Stomach (tissue), 9 donors: ENCODE data around the gene CADM2. TPM values are rescaled to one million over a fixed set of nuclear protein-coding genes. Genes with fewer than 3 reads are reported as not detected.
A peak's percentile ranks its signal among the peaks of the same experiment; 100 is the strongest.

Experiments used
- DNase-seq, 2 donors: peaks; one replicate each; pipeline versions ENCODE4 v3.0.0 to v3.0.0-alpha.2; 2013 to 2019
- H3K27ac ChIP-seq, 5 donors: fragments of 200-600 bp in 4 of 5; sonication (generic) in 4 of 5; one replicate each; pipeline ENCODE4 v1.5.1; 2013 to 2019; ENCODE audit warnings: mild to moderate bottlenecking in 1 of 5, moderate library complexity in 1 of 5
- H3K27me3 ChIP-seq, 3 donors: fragments of 200-600 bp; sonication (generic); one replicate each; pipeline ENCODE4 v1.5.1; 2017 to 2019; ENCODE audit warnings: mixed run types in 1 of 3
- H3K36me3 ChIP-seq, 4 donors: fragments of 200-600 bp; sonication (generic); 1 replicate in 3 of 4; 2 replicates in 1 of 4; pipeline ENCODE4 v1.5.1; 2016 to 2019
- H3K4me1 ChIP-seq, 4 donors: fragments of 200-600 bp; sonication (generic); one replicate each; pipeline ENCODE4 v1.5.1; 2016 to 2019
- H3K4me3 ChIP-seq, 4 donors: fragments of 200-600 bp; sonication (generic) in 3 of 4; one replicate each; pipeline ENCODE4 v1.5.1; 2016 to 2019; ENCODE audit warnings: mild to moderate bottlenecking in 1 of 4
- H3K9me3 ChIP-seq, 4 donors: fragments of 200-600 bp; sonication (generic); one replicate each; pipeline ENCODE4 v1.5.1; 2016 to 2019
- EP300 ChIP-seq: sonication (generic); formaldehyde crosslinking; IDR thresholded peaks from one replicate; pipeline ENCODE4 v1.6.1; 2017; ENCODE audit warnings: antibody characterized with exemption
- POLR2A ChIP-seq, 4 donors: fragments of 450-650 bp; IDR thresholded peaks; one replicate each; pipeline ENCODE4 v1.6.1; 2016; ENCODE audit warnings: antibody characterized with exemption in 4 of 4, control low read depth in 2 of 4, mild to moderate bottlenecking in 1 of 4, moderate library complexity in 1 of 4
- POLR2AphosphoS5 ChIP-seq, 3 donors: sonication (generic); formaldehyde crosslinking; IDR thresholded peaks; one replicate each; pipeline ENCODE4 v1.6.1; 2016; ENCODE audit warnings: antibody characterized with exemption in 3 of 3
- WGBS, 5 donors: extraction: QIAGEN DNeasy Blood & Tissue Kit in 3 of 5; methylation state at CpG; one replicate each; pipeline versions ENCODE4 v1.1.5 to v1.1.7; 2013 to 2018; 5-methylcytosine and 5-hydroxymethylcytosine counted together
- intact Hi-C: fragments of 100-400 bp; cut with DNase I; formaldehyde crosslinking; loops from one replicate; pipeline ENCODE4 v1.15.1; 2023; ENCODE audit warnings: low total_unique reads
- polyA plus RNA-seq, 3 donors: library from polyadenylated mRNA; stranded (reverse); fragments of 200-250 nt; gene quantifications; one replicate each; pipeline ENCODE4 v1.2.3, GENCODE V29; 2013
- total RNA-seq, 5 donors: library from RNA; depleted of rRNA; stranded (reverse); fragments of >200 nt; gene quantifications; one replicate each; pipeline versions ENCODE4 v1.1.0 to v1.2.3, GENCODE V29; 2014 to 2016
- TF ChIP-seq, protein P1 (sequence below), 7 experiments: fragments of 450-650 bp in 4 of 7; fragments of 200-600 bp in 3 of 7; sonication (generic) in 3 of 7; IDR thresholded peaks; one replicate each; pipeline ENCODE4 v1.5.1; 2016 to 2019; ENCODE audit warnings: antibody characterized with exemption in 7 of 7, control low read depth in 2 of 7, mild to moderate bottlenecking in 1 of 7
- donor health status: healthy with polysubstance abuse.
- donor health status: Bipolar disorder and iron deficiency.
- donor health status: healthy.

CADM2 gene
- total and polyA plus RNA-seq, 8 donors = 0.29 to 8.1 (median 2.0) TPM; not detected in 1

DNA sequence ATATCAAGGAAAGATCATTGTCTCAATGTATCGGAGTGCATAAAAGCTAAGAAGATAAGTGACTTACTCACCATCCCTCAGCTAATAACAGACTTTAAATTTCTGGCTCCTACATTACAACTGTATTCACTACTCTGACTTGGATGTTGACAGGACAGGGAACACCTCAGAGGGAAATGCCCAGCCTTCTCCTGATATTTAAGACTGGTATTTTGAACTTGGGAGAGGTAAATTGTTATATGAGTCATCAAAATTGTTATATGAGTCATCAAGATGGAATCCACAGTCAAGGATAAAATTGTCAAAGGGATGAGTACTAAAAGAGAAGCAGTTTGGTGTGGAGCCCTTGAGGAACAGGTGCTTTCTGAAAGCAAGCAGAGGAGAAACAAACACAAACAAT lies 1070.8 kb downstream of the CADM2 start:
- Histone ChIP-seq H3K27ac (no peak overlapping the region), H3K27me3 (no peaks in the 10 kb centered on the region), H3K9me3 (no peaks in the 10 kb centered on the region), H3K36me3 (no peaks in the 10 kb centered on the region), H3K4me1 (no peaks in the 10 kb centered on the region), H3K4me3 (no peak overlapping the region)
- 67 to 89% (median 81%) methylated on average over 1 of the region's 1 CpG for WGBS, 5 donors
- TF ChIP-seq, protein P1, sequence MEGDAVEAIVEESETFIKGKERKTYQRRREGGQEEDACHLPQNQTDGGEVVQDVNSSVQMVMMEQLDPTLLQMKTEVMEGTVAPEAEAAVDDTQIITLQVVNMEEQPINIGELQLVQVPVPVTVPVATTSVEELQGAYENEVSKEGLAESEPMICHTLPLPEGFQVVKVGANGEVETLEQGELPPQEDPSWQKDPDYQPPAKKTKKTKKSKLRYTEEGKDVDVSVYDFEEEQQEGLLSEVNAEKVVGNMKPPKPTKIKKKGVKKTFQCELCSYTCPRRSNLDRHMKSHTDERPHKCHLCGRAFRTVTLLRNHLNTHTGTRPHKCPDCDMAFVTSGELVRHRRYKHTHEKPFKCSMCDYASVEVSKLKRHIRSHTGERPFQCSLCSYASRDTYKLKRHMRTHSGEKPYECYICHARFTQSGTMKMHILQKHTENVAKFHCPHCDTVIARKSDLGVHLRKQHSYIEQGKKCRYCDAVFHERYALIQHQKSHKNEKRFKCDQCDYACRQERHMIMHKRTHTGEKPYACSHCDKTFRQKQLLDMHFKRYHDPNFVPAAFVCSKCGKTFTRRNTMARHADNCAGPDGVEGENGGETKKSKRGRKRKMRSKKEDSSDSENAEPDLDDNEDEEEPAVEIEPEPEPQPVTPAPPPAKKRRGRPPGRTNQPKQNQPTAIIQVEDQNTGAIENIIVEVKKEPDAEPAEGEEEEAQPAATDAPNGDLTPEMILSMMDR (IDR thresholded peaks at IDR 0.05) = no peak
- TF ChIP-seq POLR2AphosphoS5 (IDR thresholded peaks at IDR 0.05) (no peak), EP300 (no peak), POLR2A (IDR thresholded peaks at IDR 0.05) (no peak)
- intact Hi-C loops = no loop called here
- no peak for DNase-seq

DNA sequence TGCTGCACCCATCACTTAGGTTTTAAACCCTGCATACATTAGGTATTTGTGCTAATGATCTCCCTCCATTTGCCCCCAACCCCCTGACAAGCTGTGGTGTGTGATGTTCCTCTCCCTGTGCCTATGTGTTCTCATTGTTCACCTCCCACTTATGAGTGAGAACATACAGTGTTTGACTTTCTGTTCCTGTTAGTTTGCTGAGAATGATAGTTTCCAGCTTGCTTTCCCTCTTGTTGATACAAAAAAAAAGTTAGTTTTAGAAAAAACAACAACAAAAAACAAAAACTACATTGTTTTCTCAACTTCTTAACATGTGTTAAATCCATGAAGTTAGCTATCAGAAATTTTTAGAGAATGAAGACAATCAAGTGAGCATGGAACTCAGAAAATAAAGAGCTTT lies 1079.1 kb downstream of the CADM2 start:
- DNase-seq = no peak
- Histone ChIP-seq H3K9me3 (peaks cover 0 to 11% (median 7%) of the 10 kb centered on the region in 4 donors), H3K4me3 (no peak overlapping the region), H3K27me3 (no peaks in the 10 kb centered on the region), H3K36me3 (no peaks in the 10 kb centered on the region), H3K4me1 (no peaks in the 10 kb centered on the region), H3K27ac (no peak overlapping the region)
- intact Hi-C loops = no loop called here
- no peak for TF ChIP-seq POLR2A (IDR thresholded peaks at IDR 0.05)
- no peak for TF ChIP-seq POLR2AphosphoS5 (IDR thresholded peaks at IDR 0.05)
- TF ChIP-seq EP300 = no peak
- TF ChIP-seq, protein P1 (IDR thresholded peaks at IDR 0.05) = no peak

DNA sequence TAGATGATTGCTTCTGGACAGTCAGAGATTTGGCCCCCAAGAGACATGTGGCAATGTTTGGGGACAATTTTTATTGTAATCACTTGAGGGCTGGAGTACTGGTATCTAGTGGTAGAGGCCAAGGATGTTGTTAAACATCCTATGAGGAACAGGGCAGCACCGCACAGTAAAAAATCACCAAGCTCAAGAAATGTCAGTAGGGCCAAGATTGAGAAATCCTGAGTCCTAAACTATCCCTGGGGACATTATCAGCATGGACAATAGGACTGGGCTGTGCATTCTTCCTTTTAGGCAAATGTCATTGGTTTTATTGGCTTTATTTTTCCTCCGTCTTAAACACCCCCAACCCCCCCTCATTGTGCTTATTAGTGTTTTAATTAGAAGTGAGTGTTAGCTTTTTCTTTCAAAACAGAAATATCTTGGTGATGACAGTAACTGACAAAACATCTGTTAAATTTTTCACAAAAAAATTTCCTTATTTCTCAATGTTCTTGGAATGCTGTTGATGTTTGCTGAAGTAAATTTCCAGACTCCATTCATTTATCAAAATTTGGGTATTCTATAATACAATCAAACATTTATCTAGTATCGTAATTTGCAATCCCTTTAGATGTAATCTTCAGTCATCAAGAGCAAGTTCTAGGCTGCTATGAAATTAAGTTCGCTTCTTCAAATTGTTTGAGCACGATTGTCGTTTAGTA lies 1087.8 kb downstream of the CADM2 start:
- no peaks in the 10 kb centered on the region for H3K36me3 ChIP-seq
- H3K4me1 ChIP-seq = no peaks in the 10 kb centered on the region
- H3K4me3 ChIP-seq = no peak overlapping the region
- 64 to 75% (median 68%) methylated on average over 6 of the region's 6 CpGs for WGBS, 5 donors
- DNase-seq = no peak
- no peak for TF ChIP-seq EP300
- no peak for TF ChIP-seq POLR2A (IDR thresholded peaks at IDR 0.05)
- TF ChIP-seq, protein P1 (IDR thresholded peaks at IDR 0.05) = no peak
- TF ChIP-seq POLR2AphosphoS5 (IDR thresholded peaks at IDR 0.05) = no peak
- no peaks in the 10 kb centered on the region for H3K27me3 ChIP-seq
- intact Hi-C loops = no loop called here
- peaks cover 0 to 15% (median 0%) of the 10 kb centered on the region in 4 donors for H3K9me3 ChIP-seq
- no peak overlapping the region for H3K27ac ChIP-seq

DNA sequence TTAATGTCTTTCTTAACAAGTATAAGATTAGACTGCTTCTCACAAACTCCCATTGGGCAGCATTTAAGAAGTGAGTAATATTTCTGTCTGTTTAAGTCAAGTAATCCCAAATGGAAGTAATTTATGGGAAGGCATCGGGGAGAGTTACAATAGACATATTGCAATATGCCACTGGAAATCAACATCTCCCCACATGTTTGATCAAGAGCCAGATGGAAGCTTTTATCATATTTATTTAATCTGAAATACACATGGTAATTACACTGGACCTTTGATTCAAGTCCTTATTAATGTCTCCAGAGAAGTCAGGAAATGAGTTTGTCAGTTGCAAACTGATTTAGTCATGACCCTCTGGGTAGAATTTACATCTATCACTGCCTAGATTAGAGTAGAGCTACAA lies 1088.4 kb downstream of the CADM2 start:
- no peaks in the 10 kb centered on the region for H3K36me3 ChIP-seq
- no peak overlapping the region for H3K4me3 ChIP-seq
- TF ChIP-seq POLR2AphosphoS5 (IDR thresholded peaks at IDR 0.05) = no peak
- no peak for TF ChIP-seq POLR2A (IDR thresholded peaks at IDR 0.05)
- TF ChIP-seq, protein P1 (IDR thresholded peaks at IDR 0.05) = no peak
- no peak for TF ChIP-seq EP300
- peaks cover 0 to 15% (median 0%) of the 10 kb centered on the region in 4 donors for H3K9me3 ChIP-seq
- no peaks in the 10 kb centered on the region for H3K4me1 ChIP-seq
- intact Hi-C loops = no loop called here
- no peak overlapping the region for H3K27ac ChIP-seq
- peak in 1 of 2 donors; percentile 3 for DNase-seq
- no peaks in the 10 kb centered on the region for H3K27me3 ChIP-seq
- 34 to 48% (median 40%) methylated on average over 1 of the region's 1 CpG for WGBS, 5 donors
